ENCODE results near the gene PNPLA7.
"Not testable (repeated sequence)": the region's sequence is repeated elsewhere in the genome, so short reads cannot be mapped to it uniquely, and the experiment has no call there.

Gene PNPLA7

GRCh38 chr9:137574192-137574591 is 24.0 kb upstream of the PNPLA7 start:
- no peak for DNase-seq

- no peak for DNase-seq
These were observed 20.4 kb upstream of the PNPLA7 start for GRCh38 chr9:137570566-137570965.

DNA sequence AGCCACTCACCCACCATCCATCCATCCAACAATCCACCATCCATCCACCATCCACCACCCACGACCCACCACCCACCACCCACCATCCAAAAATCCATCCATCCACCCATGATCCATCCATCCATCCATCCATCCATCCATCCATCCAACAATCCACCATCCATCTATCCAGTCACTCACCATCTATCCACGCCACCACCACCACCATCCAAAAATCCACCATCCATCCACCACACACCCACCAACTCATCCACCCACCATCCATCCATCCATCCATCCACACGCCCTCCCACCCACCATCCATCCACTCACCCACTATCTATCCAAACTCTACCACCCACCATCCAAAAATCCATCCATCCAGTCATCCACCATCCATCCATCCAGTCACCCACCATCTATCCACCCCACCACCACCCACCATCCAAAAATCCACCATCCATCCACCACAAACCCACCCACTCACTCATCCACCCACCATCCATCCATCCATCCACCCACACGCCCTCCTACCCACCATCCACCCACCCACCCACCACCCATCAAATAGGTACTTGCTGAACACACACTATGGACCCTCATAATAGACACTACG is 19.5 kb upstream of the PNPLA7 start:
- DNase-seq, result no peak

GRCh38 chr9:137568445-137568844 is 18.2 kb upstream of the PNPLA7 start:
- DNase-seq, result not testable (repeated sequence)

GRCh38 chr9:137564817-137565411 is 14.7 kb upstream of the PNPLA7 start:
- no peak for DNase-seq

- no peak for DNase-seq
These were observed 13.9 kb upstream of the PNPLA7 start for GRCh38 chr9:137564134-137564533.

DNA sequence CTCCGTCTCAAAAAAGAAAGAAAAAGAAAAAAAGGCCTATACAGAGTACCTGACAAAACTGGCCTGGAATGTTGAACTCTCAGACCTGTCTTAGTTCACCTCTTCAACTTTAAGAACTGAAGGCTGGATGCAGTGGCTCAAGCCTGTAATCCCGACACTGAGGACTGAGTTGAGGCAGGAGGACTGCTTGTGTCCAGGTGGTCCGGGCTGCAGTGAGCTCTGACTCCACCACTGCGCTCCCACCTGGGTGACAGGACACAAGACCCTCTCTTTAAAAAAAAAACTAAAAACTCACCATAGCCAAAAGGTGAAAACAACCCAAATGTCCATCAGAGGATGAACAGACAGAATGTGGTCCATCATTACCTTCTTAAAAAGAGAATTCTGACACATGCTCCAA is 7.9 kb upstream of the PNPLA7 start:
- DNase-seq, result no peak

- no peak for DNase-seq
These were observed 6.1 kb upstream of the PNPLA7 start for GRCh38 chr9:137556069-137556838.

DNA sequence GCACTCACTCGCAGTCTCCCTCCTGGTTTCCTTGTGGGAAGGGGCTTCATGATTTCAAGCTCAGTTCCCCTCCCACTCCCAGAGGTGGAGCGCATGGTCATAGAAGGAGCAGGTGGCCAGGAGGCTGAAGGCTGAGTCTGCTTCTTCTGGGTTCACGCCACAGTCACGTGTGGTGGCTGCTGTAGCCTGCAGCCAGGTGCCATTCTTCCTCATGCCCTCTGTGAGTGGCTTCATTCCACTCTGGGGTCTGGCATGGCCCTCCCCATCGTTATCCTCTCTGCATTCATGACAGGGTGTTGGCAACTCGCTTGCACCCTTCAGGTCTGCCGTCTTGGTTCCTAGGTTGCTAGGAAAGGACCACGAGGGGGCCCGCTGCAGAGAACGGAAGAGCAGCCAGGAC is 5.0 kb upstream of the PNPLA7 start:
- no peak for DNase-seq

GRCh38 chr9:137554349-137554748 is 4.1 kb upstream of the PNPLA7 start:
- no peak for DNase-seq

GRCh38 chr9:137553654-137554053 is 3.5 kb upstream of the PNPLA7 start:
- DNase-seq, result not testable (repeated sequence)

DNA sequence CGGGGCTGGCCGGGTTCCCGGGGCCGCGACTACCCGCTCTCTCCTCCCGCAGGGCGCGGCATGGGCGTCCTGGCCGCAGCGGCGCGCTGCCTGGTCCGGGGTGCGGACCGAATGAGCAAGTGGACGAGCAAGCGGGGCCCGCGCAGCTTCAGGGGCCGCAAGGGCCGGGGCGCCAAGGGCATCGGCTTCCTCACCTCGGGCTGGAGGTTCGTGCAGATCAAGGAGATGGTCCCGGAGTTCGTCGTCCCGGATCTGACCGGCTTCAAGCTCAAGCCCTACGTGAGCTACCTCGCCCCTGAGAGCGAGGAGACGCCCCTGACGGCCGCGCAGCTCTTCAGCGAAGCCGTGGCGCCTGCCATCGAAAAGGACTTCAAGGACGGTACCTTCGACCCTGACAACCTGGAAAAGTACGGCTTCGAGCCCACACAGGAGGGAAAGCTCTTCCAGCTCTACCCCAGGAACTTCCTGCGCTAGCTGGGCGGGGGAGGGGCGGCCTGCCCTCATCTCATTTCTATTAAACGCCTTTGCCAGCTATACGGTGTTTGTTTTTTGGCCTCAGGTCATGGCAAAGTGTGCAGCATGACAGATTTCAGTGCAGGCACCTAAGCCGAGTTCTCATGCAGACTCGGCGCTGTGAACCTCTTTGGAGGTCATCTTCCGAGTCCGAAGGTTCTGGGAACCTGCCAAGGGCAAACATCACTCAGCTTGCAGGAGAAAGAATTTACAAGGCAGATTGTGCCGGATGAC is 2.0 kb upstream of the PNPLA7 start:
- peak; percentile 39 for DNase-seq

GRCh38 chr9:137551264-137552021 is 1.2 kb upstream of the PNPLA7 start, which contains the start of gene MRPL41:
TSS of gene MRPL41 (plus strand) at chr9:137551879. CDS start at chr9:137552082, 203 bp downstream.
- DNase-seq, result peak; percentile 94

DNA sequence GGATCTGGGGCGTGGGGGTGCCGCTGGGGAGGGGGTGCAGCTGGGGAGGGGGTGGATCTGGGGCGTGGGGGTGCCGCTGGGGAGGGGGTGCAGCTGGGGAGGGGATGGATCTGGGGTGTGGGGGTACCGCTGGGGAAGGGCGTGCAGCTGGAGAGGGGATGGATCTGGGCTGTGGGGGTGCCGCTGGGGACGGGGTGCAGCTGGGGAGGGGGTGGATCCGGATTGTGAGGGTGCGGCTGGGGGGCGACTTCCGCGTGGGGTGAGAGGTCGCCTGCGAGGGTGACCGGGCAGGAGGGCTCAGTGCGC is 709 bp upstream of the PNPLA7 start:
- DNase-seq, result not testable (repeated sequence)

DNA sequence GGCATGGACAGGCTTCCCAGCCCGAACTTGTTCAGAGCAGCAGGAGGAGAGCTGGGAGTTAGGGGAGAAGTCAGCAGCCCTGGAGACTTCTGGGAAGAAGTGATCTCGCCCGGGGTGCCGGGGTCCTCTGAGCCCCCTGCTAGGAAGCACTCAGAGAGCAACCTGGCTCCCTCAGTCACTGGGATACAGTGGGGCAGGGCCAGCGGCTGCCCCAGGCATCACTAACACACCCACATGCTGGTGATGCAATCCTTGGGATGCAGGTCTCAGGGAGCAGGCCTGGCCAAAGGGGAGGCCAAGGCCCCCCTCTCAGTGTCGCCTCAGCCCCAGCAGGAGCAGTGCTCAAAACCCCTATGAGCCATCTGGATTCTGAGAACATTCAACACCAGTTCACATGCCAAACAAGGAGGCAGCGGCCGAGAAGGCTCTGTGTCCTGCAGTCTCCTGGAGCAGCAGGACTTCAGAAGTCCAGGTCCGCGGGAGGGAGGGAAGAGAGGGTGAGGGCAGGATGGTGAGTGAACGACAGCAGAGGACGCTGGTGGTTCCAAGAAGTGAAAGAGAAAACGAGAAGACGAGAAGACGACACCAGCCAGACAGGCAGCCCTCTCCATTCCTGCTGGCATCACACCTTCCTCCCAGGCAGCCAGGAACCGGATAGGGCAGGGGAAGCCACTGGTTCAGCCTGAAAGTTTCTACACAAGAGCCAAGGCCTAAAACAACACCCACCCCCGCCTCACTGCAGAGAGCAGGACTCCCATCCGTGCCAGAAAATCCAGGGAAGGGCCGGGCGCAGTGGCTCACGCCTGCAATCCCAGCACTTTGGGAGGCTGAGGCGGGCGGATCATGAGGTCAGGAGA is 2.3 kb downstream of the PNPLA7 start:
- DNase-seq, result no peak

DNA sequence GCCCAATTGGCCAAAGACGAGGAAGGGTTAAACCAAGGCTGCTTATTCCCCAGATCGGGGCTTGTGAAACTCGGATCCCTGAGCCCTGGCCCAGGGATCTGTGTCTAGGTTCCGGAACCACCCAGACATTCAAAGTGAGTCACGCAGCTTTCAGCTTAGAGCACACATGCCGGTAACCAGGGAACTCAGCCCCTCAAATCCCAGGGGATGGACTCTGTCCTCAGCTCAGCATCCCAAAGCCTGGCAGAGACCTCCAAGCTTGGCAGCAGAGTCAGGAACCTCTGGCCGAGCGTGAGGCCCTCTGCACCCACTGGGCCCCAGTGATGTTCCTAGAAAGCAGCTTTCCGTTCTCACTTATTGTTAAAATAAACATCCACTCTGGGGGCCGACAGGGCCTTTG is 5.1 kb downstream of the PNPLA7 start:
- DNase-seq, result no peak

GRCh38 chr9:137544176-137544760 is 5.9 kb downstream of the PNPLA7 start:
- no peak for DNase-seq

- DNase-seq, result no peak
These were observed 6.8 kb downstream of the PNPLA7 start for GRCh38 chr9:137543237-137543963.

DNA sequence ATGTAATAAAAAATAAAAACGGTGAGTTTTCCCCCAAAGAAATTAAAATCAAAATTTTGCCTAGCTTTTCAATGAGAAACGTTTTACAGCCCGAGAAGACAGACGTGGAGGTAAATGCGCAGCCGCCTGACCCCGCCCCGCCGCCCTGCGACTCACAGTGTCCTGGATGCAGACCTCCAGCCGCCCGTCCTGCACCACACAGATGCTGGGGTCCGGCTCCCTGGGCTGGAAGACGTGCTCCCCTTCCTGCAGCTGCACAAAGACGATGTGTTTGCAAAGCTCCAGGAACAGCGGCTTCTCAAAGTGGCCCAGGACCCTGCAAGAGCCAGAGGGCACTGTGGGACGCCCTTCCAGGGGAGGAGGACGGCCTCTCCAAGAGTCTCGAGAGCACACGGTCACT is 7.7 kb downstream of the PNPLA7 start:
- no peak for DNase-seq

GRCh38 chr9:137540536-137540935 is 9.7 kb downstream of the PNPLA7 start:
- no peak for DNase-seq

DNA sequence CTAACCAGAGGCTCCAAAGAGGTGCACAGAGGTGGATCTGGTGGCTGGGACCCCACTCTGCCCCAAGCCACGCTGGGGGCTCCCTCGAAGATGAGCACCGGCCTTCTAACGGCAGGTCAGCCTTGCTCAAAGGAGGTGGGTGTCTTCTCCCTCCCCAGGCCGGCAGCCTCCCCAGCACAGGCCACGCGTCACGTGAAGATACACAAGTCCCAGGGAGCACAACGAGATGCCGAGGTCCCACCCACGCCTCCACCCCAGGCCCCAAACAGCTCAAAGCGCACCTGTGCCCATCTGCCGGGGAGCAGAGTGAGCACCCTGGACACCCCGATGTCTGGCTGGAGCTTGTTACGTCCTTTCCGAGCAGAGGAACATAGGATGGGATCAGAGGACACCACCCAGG is 12.1 kb downstream of the PNPLA7 start:
- no peak for DNase-seq

Measured in stimulated activated CD4-positive, alpha-beta T cell treated with anti-CD3 and anti-CD28 coated beads, Interleukin-15, amount 100 ng/mL, for 24 hours (primary cell).